ENCODE results near the gene EWSR1.

- TF ChIP-seq ETS1 (IDR thresholded peaks at IDR 0.05) (no peak), POLR2AphosphoS5 (IDR thresholded peaks at IDR 0.05; ENCODE audit: low read depth) (no peak), CTCF (conservative IDR thresholded peaks at IDR 0.05; ENCODE audit: low read depth in 2 of 2) (no peak), CREB1 (CRISPR knock-in tag; IDR thresholded peaks at IDR 0.05; ENCODE audit: low read depth) (no peak), REST (IDR thresholded peaks at IDR 0.05; ENCODE audit: unreplicated experiment) (no peak), JUNB (IDR thresholded peaks at IDR 0.05; ENCODE audit: unreplicated experiment) (no peak), ZNF331 (CRISPR knock-in tag; IDR thresholded peaks at IDR 0.05; ENCODE audit: low read depth) (no peak), EZH2 (IDR thresholded peaks at IDR 0.05; ENCODE audit: low read depth, unreplicated experiment) (no peak)
These were observed 2.8 kb upstream of the EWSR1 start for GRCh38 chr22:29265305-29265704.

Data from GM23338 (cell line).